Chondrocyte (in vitro differentiated cells): ENCODE measurements around the gene MOCOS. TPM values are rescaled to one million over a fixed set of nuclear protein-coding genes. Genes with fewer than 3 reads are reported as not detected.

Experiments used
- DNase-seq: peaks from one replicate; pipeline ENCODE4 v3.0.0; 2021; ENCODE audit warnings: mixed read lengths, low spot score
- H3K27ac Mint-ChIP-seq: one replicate; pipeline ENCODE4 v1.8.0; 2021; ENCODE audit warnings: mild to moderate bottlenecking, moderate library complexity, mixed read lengths; ENCODE audit not compliant: unreplicated experiment
- H3K27me3 Mint-ChIP-seq: 2 replicates; pipeline ENCODE4 v1.8.0; 2021; ENCODE audit warnings: low read depth, mixed read lengths
- H3K36me3 Mint-ChIP-seq: 2 replicates; pipeline ENCODE4 v1.8.0; 2021; ENCODE audit warnings: low read depth, mixed read lengths
- H3K4me1 Mint-ChIP-seq: 2 replicates; pipeline ENCODE4 v1.8.0; 2021; ENCODE audit warnings: low read depth, mild to moderate bottlenecking, mixed read lengths
- H3K4me3 Mint-ChIP-seq: one replicate; pipeline ENCODE4 v1.8.0; 2021; ENCODE audit warnings: mild to moderate bottlenecking, moderate library complexity, mixed read lengths; ENCODE audit not compliant: unreplicated experiment
- H3K9me3 Mint-ChIP-seq: 2 replicates; pipeline ENCODE4 v1.8.0; 2021; ENCODE audit warnings: low read depth, mixed read lengths
- total RNA-seq: library from RNA; stranded (reverse); gene quantifications from 3 replicates; pipeline ENCODE4 v1.2.1, GENCODE V29; 2021
- TF ChIP-seq, protein P1 (sequence below): fragments of 200-600 bp; sonication (generic); IDR thresholded peaks from 2 replicates; pipeline ENCODE4 v1.5.0; 2021; ENCODE audit warnings: antibody characterized with exemption, mild to moderate bottlenecking, moderate library complexity

The MOCOS gene
- total RNA-seq, 1 donor from 2014 or later, result 13.2 TPM

DNA sequence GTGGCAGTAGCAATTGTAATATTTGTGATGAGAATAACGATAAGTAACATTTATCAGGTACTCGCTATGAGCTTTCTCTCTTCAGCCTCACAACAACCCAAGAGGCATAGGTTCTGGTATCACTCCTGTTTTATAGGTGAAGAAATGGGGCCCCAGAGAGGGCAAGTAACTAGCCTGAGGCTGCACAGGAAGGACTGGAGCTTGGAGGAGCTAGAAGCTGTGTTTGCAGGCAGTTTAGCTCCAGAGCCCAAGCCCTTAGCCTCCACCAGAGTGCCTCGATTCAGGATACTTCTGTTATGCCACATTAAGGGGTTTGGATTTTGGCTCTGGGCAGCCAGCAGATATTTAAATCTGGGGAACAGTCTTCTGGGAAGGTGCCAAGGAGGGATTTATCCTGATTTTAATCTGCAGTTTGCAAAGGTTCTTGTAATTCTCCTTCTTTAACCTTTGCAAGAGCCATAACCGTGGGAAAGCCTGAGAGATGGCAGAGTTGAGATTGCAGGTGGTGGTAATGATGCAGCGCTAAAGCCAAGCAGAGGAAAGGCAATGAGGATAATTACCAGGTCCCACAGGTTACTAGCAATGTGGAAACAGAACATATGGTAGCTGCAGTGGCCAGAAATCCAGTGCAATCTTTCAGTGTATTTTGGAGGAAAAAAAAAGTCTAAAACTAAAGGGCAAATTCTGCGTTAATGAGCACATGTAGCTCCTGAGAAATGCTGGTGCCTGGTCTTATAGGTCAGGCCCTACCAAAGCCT is 9.1 kb downstream of the MOCOS start:
- H3K4me1 Mint-ChIP-seq, result no peaks in the 10 kb centered on the region
- no peaks in the 10 kb centered on the region for H3K9me3 Mint-ChIP-seq
- TF ChIP-seq, protein P1, sequence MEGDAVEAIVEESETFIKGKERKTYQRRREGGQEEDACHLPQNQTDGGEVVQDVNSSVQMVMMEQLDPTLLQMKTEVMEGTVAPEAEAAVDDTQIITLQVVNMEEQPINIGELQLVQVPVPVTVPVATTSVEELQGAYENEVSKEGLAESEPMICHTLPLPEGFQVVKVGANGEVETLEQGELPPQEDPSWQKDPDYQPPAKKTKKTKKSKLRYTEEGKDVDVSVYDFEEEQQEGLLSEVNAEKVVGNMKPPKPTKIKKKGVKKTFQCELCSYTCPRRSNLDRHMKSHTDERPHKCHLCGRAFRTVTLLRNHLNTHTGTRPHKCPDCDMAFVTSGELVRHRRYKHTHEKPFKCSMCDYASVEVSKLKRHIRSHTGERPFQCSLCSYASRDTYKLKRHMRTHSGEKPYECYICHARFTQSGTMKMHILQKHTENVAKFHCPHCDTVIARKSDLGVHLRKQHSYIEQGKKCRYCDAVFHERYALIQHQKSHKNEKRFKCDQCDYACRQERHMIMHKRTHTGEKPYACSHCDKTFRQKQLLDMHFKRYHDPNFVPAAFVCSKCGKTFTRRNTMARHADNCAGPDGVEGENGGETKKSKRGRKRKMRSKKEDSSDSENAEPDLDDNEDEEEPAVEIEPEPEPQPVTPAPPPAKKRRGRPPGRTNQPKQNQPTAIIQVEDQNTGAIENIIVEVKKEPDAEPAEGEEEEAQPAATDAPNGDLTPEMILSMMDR, result no peak
- no peak overlapping the region for H3K27ac Mint-ChIP-seq
- DNase-seq, result no peak
- no peaks in the 10 kb centered on the region for H3K27me3 Mint-ChIP-seq
- no peak overlapping the region for H3K4me3 Mint-ChIP-seq
- H3K36me3 Mint-ChIP-seq, result peaks cover 10% of the 10 kb centered on the region

DNA sequence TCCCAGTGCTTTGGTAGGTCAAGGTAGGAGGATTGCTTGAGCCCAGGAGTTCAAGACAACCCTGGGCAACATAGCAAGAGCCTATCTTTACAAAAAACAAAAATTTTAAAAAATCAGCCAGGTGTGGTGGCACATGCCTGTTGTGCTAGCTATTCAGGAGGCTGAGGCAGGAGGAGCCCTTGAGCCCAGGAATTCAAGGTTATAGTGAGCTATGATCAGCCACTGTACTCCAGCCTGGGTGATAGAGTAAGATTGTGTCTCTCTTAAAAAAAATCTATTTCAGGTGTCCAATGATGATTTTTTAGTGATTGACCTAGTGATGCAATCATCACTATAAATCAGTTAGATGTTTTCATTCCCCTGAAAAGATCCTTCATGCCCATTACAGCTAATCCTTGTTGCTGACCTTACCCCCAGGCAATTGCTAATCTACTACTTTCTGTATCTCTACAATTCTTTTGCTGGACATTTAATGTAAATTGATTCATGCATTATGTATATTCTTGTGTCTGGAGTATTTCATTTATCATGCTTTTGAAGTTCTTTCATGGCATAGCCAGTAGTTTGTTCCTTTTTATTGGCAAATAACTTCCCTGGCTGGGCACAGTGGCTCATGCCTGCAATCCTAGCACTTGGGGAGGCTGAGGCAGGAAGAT is 10.3 kb downstream of the MOCOS start:
- H3K27me3 Mint-ChIP-seq, result no peaks in the 10 kb centered on the region

DNA sequence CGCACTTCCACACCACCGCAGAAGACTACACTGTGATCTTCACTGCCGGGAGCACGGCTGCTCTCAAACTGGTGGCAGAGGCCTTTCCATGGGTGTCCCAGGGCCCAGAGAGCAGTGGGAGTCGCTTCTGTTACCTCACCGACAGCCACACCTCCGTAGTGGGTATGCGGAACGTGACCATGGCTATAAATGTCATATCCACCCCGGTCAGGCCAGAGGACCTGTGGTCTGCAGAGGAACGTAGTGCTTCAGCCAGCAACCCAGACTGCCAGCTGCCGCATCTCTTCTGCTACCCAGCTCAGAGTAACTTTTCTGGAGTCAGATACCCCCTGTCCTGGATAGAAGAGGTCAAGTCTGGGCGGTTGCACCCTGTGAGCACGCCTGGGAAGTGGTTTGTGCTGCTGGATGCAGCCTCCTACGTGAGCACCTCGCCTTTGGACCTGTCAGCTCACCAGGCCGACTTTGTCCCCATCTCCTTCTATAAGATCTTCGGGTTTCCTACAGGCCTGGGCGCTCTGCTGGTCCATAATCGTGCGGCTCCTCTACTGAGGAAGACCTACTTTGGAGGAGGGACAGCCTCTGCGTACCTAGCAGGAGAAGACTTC is 12.5 kb downstream of the MOCOS start:
- H3K4me3 Mint-ChIP-seq, result no peak overlapping the region
- no peaks in the 10 kb centered on the region for H3K27me3 Mint-ChIP-seq
- peaks cover 13% of the 10 kb centered on the region for H3K36me3 Mint-ChIP-seq
- TF ChIP-seq, protein P1, result no peak
- DNase-seq, result no peak
- H3K9me3 Mint-ChIP-seq, result no peaks in the 10 kb centered on the region
- H3K4me1 Mint-ChIP-seq, result no peaks in the 10 kb centered on the region
- H3K27ac Mint-ChIP-seq, result no peak overlapping the region

More for the DNA sequence above, 10.3 kb downstream of the MOCOS start:
- DNase-seq, result no peak
- H3K36me3 Mint-ChIP-seq, result peaks cover 12% of the 10 kb centered on the region
- TF ChIP-seq, protein P1, result no peak
- H3K27ac Mint-ChIP-seq, result no peak overlapping the region
- H3K9me3 Mint-ChIP-seq, result no peaks in the 10 kb centered on the region
- no peak overlapping the region for H3K4me3 Mint-ChIP-seq
- H3K4me1 Mint-ChIP-seq, result no peaks in the 10 kb centered on the region

DNA sequence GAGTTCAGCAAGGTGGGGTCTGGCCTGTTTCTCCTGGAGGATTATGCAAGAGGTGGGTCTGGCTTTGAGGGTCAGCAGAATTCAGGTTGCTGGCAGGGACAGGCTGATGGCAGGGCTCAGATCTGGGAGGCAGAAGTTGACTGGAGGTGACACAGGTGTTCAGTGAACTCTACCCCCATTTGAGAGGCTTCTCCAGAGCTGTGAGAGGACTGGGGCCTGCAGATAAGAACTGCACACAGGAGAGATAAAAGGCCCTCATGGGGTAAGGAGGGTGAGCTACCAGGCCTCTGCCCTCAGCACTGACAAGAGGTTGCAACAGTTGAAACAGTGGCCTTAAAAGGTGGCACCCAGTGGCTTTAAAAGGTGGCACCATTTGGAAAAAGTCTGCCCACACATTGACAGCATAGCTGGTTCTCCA is 13.1 kb downstream of the MOCOS start:
- Mint-ChIP-seq H3K9me3 (no peaks in the 10 kb centered on the region), H3K4me1 (no peaks in the 10 kb centered on the region), H3K27ac (no peak overlapping the region), H3K4me3 (no peak overlapping the region), H3K27me3 (no peaks in the 10 kb centered on the region), H3K36me3 (peaks cover 16% of the 10 kb centered on the region)
- TF ChIP-seq, protein P1, result no peak
- no peak for DNase-seq

DNA sequence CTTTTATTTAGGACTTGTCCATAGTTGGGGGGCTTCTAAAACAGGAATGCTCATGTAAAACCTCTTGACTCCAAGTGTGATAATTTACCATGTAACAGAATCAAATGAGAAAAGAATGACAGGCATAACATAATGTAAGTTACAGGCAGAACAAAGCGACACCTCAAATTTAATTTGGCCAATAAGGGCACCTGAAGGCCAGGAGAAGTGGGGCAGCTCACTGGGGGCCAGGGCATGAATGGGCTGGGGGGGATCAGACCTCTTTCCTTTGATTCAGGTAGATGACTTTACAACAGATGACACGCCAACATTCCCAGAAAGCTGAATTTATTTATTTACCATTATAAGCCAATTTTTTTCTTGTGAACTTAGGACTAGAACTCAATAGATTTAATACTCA is 14.5 kb downstream of the MOCOS start:
- Mint-ChIP-seq H3K27me3 (no peaks in the 10 kb centered on the region), H3K9me3 (no peaks in the 10 kb centered on the region), H3K36me3 (peaks cover 18% of the 10 kb centered on the region), H3K4me1 (no peaks in the 10 kb centered on the region), H3K4me3 (no peak overlapping the region), H3K27ac (no peak overlapping the region)
- DNase-seq, result no peak
- TF ChIP-seq, protein P1, result no peak
